ENCODE measurements around the gene NPRL2. TPM values are rescaled to one million over a fixed set of nuclear protein-coding genes. Genes with fewer than 3 reads are reported as not detected.

Gene NPRL2
- total and polyA plus RNA-seq, 9 of the 15 experiments (the other 6 are each of a cell fraction or from before 2014, with no cell fraction given): 17.4 to 40.4 (median 24.4) TPM

DNA sequence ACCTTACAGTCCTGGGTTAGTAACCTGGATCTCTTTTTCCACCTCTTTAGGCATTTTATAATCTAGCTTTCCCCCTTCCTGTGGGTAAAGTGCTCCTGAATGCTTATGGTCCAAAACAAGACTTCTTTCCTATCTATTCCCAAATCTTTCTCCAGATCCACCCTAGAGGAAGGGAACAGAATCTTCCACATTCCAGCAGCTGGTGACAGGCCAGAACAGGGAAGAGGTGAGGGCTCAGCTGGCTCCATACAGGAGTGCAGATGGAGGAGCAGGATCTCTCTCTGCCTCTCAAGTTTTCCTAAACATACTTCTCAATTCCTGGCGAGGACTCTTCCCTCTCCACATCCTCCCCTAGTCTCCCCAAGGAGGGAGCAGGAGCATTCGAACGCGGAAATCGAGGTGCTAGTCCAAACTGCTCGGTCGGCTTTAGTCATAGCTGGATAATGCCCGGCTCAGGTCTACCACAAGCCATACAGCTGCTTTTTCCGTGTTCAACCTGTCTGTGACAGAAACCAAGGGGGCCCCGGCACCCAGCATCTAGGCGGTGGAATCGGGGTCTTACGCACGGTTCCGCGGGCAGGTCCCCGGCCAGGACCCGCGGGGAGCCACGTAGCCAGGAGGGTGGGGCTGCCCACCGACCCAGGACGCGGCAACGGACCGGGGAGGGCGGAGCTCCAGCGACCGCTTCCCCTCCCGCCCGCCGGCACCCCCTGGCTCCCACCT is 14.0 kb downstream of the NPRL2 start (continued):
- TF ChIP-seq, protein P1, sequence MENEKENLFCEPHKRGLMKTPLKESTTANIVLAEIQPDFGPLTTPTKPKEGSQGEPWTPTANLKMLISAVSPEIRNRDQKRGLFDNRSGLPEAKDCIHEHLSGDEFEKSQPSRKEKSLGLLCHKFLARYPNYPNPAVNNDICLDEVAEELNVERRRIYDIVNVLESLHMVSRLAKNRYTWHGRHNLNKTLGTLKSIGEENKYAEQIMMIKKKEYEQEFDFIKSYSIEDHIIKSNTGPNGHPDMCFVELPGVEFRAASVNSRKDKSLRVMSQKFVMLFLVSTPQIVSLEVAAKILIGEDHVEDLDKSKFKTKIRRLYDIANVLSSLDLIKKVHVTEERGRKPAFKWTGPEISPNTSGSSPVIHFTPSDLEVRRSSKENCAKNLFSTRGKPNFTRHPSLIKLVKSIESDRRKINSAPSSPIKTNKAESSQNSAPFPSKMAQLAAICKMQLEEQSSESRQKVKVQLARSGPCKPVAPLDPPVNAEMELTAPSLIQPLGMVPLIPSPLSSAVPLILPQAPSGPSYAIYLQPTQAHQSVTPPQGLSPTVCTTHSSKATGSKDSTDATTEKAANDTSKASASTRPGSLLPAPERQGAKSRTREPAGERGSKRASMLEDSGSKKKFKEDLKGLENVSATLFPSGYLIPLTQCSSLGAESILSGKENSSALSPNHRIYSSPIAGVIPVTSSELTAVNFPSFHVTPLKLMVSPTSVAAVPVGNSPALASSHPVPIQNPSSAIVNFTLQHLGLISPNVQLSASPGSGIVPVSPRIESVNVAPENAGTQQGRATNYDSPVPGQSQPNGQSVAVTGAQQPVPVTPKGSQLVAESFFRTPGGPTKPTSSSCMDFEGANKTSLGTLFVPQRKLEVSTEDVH (IDR thresholded peaks at IDR 0.05; ENCODE audit: low read depth, partially characterized antibody): no peak
- peak; percentile 68 for TF ChIP-seq CHD1 (IDR thresholded peaks at IDR 0.05; ENCODE audit: low read length)
- no peak for TF ChIP-seq NR1H2 (CRISPR knock-in tag; IDR thresholded peaks at IDR 0.05)
- TF ChIP-seq ZBTB7A (IDR thresholded peaks at IDR 0.05; ENCODE audit: borderline replicate concordance, control insufficient read depth, low read depth, low read length): peak; percentile 41; the same call in 1 of the 2 replicates

DNA sequence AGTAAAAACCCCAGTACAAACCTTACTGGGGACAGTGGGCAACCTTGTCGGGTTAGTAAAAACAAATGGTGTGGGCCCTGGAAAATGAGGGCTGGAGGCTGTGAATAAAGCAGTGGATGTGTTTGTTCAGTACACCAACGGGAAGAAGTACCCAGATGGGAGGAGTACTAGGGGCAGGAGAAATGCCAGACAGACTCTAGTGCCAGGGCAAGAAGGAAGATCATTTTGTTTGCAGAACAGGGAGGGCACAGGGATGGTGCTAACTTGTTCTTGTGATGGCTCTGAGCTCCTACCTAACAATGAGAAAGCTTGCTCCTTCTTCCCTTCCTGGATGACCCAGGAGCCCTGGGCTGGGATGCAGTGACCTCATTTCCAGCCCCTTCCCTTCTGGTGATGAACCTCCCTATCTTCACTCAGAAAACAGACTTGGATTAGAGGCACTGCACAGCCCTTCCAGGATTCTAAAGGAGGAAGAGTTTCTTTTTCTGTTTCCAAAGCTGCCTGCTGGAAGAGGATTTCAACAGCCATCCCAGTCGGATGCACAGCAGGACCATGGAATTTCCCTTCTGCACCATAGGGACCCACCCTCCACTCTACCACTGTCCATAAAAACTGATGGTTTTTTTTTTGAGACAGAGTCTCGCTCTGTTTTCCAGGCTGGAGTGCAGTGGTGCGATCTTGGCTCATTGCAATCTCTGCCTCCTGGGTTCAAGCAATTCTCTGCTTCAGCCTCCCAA is 16.1 kb downstream of the NPRL2 start:
- Histone ChIP-seq H3K4me2 (ENCODE audit: insufficient read depth, low read length) (peak overlapping the region; percentile 1; the same call in 1 of the 2 replicates), H4K20me1 (replicated peaks; ENCODE audit: control insufficient read depth, insufficient read depth, low read length) (peaks cover 18% of the 10 kb centered on the region), H3K27me3 (ENCODE audit: control insufficient read depth in 2 of 2, insufficient read depth in 2 of 2, low read length in 2 of 2) (no peaks in the 10 kb centered on the region), H3K27ac (ENCODE audit: extremely low read depth, low read depth, low read length) (peak overlapping the region; percentile 49; the same call in 1 of the 3 replicates), H3K9ac (ENCODE audit: insufficient read depth in 1 of 2, low read depth in 2 of 2, low read length in 2 of 2) (peak overlapping the region in 1 of 2 experiments; percentile 24; a peak in 2 of 4 replicates), H3K4me1 (replicated peaks in 1 of 2; ENCODE audit: control insufficient read depth in 2 of 2, insufficient read depth in 2 of 2, low read length in 2 of 2) (peaks cover 24 to 32% of the 10 kb centered on the region in 2 experiments; a peak in 4 of 5 replicates), H3K9me1 (ENCODE audit: control insufficient read depth, insufficient read depth, low read length) (peaks cover 4% of the 10 kb centered on the region), H3K9me3 (replicated peaks; ENCODE audit: control insufficient read depth, insufficient read depth, low read depth, low read length) (no peaks in the 10 kb centered on the region), H3K4me3 (no peak overlapping the region), H2AFZ (ENCODE audit: low read depth, low read length) (no peak overlapping the region), H3K36me3 (ENCODE audit: control insufficient read depth, insufficient read depth, low read length) (peaks cover 67% of the 10 kb centered on the region; the same call in 2 of the 3 replicates), H3K79me2 (ENCODE audit: control insufficient read depth, insufficient read depth, low read length) (peaks cover 71% of the 10 kb centered on the region)
- WGBS (ENCODE audit: insufficient coverage, low coverage, missing lambda C conversion rate): 72% methylated on average over 5 of the region's 5 CpGs
- in situ Hi-C loops (cut with MboI) (no loop called here), intact Hi-C loops (cut with micrococcal nuclease) (no loop called here)
- POLR2A ChIA-PET: interaction anchor here (0.6 to 1.7 kb wide), 5 partner anchors 15 to 99 kb away, joined by 3 to 4 read pairs (median 3); no protein-coding TSS in a partner anchor
- no peak for ATAC-seq
- BruUV-seq (replicated peaks): no TSS peak
- no peak for TF ChIP-seq YY1 (IDR thresholded peaks at IDR 0.05; ENCODE audit: borderline replicate concordance in 1 of 3, control insufficient read depth in 1 of 3, extremely low read depth in 1 of 3, insufficient read depth in 3 of 3, insufficient read length in 1 of 3, insufficient replicate concordance in 2 of 3, low read depth in 1 of 3, low read length in 2 of 3)
- TF ChIP-seq, protein P2, sequence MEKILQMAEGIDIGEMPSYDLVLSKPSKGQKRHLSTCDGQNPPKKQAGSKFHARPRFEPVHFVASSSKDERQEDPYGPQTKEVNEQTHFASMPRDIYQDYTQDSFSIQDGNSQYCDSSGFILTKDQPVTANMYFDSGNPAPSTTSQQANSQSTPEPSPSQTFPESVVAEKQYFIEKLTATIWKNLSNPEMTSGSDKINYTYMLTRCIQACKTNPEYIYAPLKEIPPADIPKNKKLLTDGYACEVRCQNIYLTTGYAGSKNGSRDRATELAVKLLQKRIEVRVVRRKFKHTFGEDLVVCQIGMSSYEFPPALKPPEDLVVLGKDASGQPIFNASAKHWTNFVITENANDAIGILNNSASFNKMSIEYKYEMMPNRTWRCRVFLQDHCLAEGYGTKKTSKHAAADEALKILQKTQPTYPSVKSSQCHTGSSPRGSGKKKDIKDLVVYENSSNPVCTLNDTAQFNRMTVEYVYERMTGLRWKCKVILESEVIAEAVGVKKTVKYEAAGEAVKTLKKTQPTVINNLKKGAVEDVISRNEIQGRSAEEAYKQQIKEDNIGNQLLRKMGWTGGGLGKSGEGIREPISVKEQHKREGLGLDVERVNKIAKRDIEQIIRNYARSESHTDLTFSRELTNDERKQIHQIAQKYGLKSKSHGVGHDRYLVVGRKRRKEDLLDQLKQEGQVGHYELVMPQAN (IDR thresholded peaks at IDR 0.05; ENCODE audit: borderline replicate concordance): no peak
- no peak for TF ChIP-seq MEF2D (tag; conservative IDR thresholded peaks at IDR 0.05; ENCODE audit: low read depth)
- TF ChIP-seq, protein P3, sequence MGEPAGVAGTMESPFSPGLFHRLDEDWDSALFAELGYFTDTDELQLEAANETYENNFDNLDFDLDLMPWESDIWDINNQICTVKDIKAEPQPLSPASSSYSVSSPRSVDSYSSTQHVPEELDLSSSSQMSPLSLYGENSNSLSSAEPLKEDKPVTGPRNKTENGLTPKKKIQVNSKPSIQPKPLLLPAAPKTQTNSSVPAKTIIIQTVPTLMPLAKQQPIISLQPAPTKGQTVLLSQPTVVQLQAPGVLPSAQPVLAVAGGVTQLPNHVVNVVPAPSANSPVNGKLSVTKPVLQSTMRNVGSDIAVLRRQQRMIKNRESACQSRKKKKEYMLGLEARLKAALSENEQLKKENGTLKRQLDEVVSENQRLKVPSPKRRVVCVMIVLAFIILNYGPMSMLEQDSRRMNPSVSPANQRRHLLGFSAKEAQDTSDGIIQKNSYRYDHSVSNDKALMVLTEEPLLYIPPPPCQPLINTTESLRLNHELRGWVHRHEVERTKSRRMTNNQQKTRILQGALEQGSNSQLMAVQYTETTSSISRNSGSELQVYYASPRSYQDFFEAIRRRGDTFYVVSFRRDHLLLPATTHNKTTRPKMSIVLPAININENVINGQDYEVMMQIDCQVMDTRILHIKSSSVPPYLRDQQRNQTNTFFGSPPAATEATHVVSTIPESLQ (CRISPR knock-in tag; IDR thresholded peaks at IDR 0.05): no peak
- CTCF ChIA-PET (ENCODE audit: low intra/inter-chr PET ratio): no interaction called here
- no peak for FAIRE-seq
- no peak for DNase-seq (ENCODE audit: extremely low read depth in 1 of 4, low spot score in 3 of 4)

Measured in K562 (cell line).